Measurements from ENCODE around the gene PHGDH.

PHGDH gene

GRCh38 chr1:119747451-119747850 is 35.7 kb downstream of the PHGDH start:
- no peak overlapping the region for H3K4me3 ChIP-seq (ENCODE audit: control insufficient read depth, low read depth, low read length)
- no peak for DNase-seq (ENCODE audit: low read depth)
- no peak for TF ChIP-seq CTCF (conservative IDR thresholded peaks at IDR 0.05; ENCODE audit: control insufficient read depth, insufficient read depth, low read depth, low read length)

- no peak for TF ChIP-seq CTCF (conservative IDR thresholded peaks at IDR 0.05; ENCODE audit: control insufficient read depth, insufficient read depth, low read depth, low read length)
- H3K4me3 ChIP-seq (ENCODE audit: control insufficient read depth, low read depth, low read length), result no peak overlapping the region
- no peak for DNase-seq (ENCODE audit: low read depth)
Measured at GRCh38 chr1:119748040-119748439, 36.3 kb downstream of the PHGDH start.

- no peak for TF ChIP-seq CTCF (conservative IDR thresholded peaks at IDR 0.05; ENCODE audit: control insufficient read depth, insufficient read depth, low read depth, low read length)
- no peak for DNase-seq (ENCODE audit: low read depth)
- H3K4me3 ChIP-seq (ENCODE audit: control insufficient read depth, low read depth, low read length), result no peak overlapping the region
Measured at GRCh38 chr1:119752592-119752991, 40.9 kb downstream of the PHGDH start.

- no peak overlapping the region for H3K4me3 ChIP-seq (ENCODE audit: control insufficient read depth, low read depth, low read length)
- TF ChIP-seq CTCF (conservative IDR thresholded peaks at IDR 0.05; ENCODE audit: control insufficient read depth, insufficient read depth, low read depth, low read length), result no peak
- no peak for DNase-seq (ENCODE audit: low read depth)
Measured at GRCh38 chr1:119758584-119758983, 46.9 kb downstream of the PHGDH start.

GRCh38 chr1:119762409-119762808 is 50.7 kb downstream of the PHGDH start:
- no peak for TF ChIP-seq CTCF (conservative IDR thresholded peaks at IDR 0.05; ENCODE audit: control insufficient read depth, insufficient read depth, low read depth, low read length)
- no peak overlapping the region for H3K4me3 ChIP-seq (ENCODE audit: control insufficient read depth, low read depth, low read length)
- DNase-seq (ENCODE audit: low read depth), result no peak

- DNase-seq (ENCODE audit: low read depth), result no peak
- no peak for TF ChIP-seq CTCF (conservative IDR thresholded peaks at IDR 0.05; ENCODE audit: control insufficient read depth, insufficient read depth, low read depth, low read length)
- no peak overlapping the region for H3K4me3 ChIP-seq (ENCODE audit: control insufficient read depth, low read depth, low read length)
Measured at GRCh38 chr1:119762953-119763352, 51.2 kb downstream of the PHGDH start.

GRCh38 chr1:119764220-119764619 is 52.5 kb downstream of the PHGDH start:
- DNase-seq (ENCODE audit: low read depth), result no peak
- H3K4me3 ChIP-seq (ENCODE audit: control insufficient read depth, low read depth, low read length), result no peak overlapping the region
- no peak for TF ChIP-seq CTCF (conservative IDR thresholded peaks at IDR 0.05; ENCODE audit: control insufficient read depth, insufficient read depth, low read depth, low read length)

Measured in fibroblast of mammary gland (primary cell).